Measurements from ENCODE around the gene RPS16.

RPS16 gene

GRCh38 chr19:39388657-39389056, 47.1 kb downstream of the RPS16 start:
- no peak for DNase-seq (ENCODE audit: low read depth in 2 of 2)

DNA sequence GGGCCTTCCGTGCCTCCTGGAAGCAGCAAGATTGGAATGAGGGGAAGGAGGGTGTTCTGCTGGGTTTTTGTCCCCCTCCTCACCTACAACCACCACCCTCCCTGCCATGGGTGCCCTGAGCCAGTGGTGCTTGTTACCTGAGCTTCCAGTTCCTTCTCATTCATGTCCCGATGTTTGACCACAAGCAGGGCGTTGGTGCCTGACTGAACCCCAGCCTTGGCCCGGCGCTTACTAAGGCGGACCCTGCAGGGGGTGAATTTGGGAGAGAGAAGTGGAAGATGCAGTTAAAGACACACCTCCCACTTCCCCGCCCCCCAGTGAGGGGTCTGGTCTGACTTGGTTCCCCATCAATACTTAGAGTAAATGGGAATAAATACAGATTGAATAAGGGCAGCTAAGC, 49.2 kb downstream of the RPS16 start:
- DNase-seq (ENCODE audit: low read depth in 2 of 2), result no peak

GRCh38 chr19:39385629-39386411, 49.9 kb downstream of the RPS16 start:
- DNase-seq (ENCODE audit: low read depth in 2 of 2), result no peak

- DNase-seq (ENCODE audit: low read depth in 2 of 2), result no peak
These were observed 50.7 kb downstream of the RPS16 start for GRCh38 chr19:39384839-39385568.

All from activated CD8-positive, alpha-beta memory T cell treated with anti-CD3 and anti-CD28 coated beads for 4 hours (primary cell).